H1 (cell line): Measurements from ENCODE around the gene CHRM4.

ENCODE experiments used
- ATF2 ChIP-seq: IDR thresholded peaks from 2 replicates; pipeline ENCODE4 v1.6.1; 2012; ENCODE audit warnings: low read length, inconsistent platforms
- TF ChIP-seq, protein P1 (sequence below): IDR thresholded peaks from 2 replicates; pipeline ENCODE4 v1.6.1; 2011; ENCODE audit warnings: low read depth, mild to moderate bottlenecking, low read length; ENCODE audit not compliant: insufficient read depth

- no peak for TF ChIP-seq ATF2
- TF ChIP-seq, protein P1, sequence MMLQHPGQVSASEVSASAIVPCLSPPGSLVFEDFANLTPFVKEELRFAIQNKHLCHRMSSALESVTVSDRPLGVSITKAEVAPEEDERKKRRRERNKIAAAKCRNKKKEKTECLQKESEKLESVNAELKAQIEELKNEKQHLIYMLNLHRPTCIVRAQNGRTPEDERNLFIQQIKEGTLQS: no peak
Observed at GRCh38 chr11:46437122-46437689, 45.6 kb upstream of the CHRM4 start.
